Measurements from ENCODE around the gene CRBN.

CRBN gene

DNA sequence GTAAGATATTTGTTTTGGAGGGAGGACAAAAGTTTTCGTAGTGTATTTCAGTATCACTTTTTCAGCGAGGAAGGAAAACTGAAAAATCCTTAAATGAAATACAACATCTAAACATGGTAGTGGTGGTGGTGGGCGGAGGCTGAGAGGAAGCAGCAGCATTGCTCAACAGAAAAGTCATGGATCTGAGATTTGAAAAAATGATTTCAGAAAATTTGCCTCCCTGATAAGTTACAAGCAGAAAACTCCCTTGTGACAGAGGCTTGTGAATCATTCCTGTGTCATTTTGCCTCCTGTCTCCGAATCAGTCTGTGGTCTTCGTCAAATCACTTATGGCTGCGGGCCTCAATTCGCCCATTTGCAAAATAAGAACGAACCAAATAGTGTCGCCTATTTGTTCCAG is 965 bp upstream of the CRBN start:
- Mint-ChIP-seq H3K4me3 (peak overlapping the region; percentile 33 to 89 (median 77)), H3K36me3 (ENCODE audit: low read depth) (no peaks in the 10 kb centered on the region), H3K4me1 (peaks cover 33% of the 10 kb centered on the region), H3K9me3 (peaks cover 2% of the 10 kb centered on the region), H3K27me3 (ENCODE audit: low read depth) (no peaks in the 10 kb centered on the region), H3K27ac (peak overlapping the region in 1 of 3 experiments; percentile 3)
- TF ChIP-seq CTCF (IDR thresholded peaks at IDR 0.05; ENCODE audit: unreplicated experiment in 3 of 3) = no peak

DNA sequence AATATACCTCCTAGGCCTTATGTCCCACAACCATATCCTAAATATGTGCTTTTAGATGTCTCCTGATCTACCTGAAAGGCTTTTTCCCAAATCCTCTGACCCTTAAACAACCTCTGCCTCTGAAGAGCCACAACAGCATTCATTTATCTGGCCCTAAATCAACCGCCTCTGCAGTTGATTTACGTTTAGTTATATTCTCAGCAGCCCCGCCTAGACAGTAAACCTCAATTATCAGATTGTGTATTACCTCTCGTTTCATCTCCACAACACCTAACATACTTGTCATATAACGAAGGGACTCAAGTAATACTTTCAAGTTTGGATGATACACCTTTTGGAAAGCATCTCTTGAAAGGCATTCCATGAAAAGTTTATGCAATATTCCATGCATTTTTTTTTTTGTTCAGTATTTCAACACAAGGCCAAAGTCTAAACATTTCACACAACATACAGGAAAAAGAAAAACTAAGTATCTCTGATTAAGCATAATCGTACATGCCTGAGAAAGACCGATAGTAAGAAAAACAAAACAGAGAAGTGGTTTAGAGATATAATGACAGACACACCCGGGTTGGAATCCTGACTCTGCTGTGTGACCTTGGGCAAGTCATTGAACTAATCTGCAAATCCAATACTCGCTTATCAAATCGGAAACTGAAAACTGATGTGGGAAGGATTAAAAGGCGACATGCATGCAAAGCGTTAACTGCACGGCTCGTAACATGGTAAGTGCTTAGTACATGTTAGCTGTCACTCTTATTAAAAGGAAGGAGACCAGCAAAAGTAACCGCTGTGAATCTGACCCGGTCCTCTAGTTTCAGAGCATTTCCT is 778 bp downstream of the CRBN start:
- no peaks in the 10 kb centered on the region for H3K9me3 Mint-ChIP-seq
- H3K4me3 Mint-ChIP-seq = peak overlapping the region; percentile 89 to 97 (median 93)
- H3K27ac Mint-ChIP-seq = peak overlapping the region in 2 of 3 experiments; percentile 60 to 82
- no peaks in the 10 kb centered on the region for H3K27me3 Mint-ChIP-seq (ENCODE audit: low read depth)
- peaks cover 33% of the 10 kb centered on the region for H3K4me1 Mint-ChIP-seq
- TF ChIP-seq CTCF (IDR thresholded peaks at IDR 0.05; ENCODE audit: unreplicated experiment in 3 of 3) = no peak
- peaks cover 12% of the 10 kb centered on the region for H3K36me3 Mint-ChIP-seq (ENCODE audit: low read depth)

DNA sequence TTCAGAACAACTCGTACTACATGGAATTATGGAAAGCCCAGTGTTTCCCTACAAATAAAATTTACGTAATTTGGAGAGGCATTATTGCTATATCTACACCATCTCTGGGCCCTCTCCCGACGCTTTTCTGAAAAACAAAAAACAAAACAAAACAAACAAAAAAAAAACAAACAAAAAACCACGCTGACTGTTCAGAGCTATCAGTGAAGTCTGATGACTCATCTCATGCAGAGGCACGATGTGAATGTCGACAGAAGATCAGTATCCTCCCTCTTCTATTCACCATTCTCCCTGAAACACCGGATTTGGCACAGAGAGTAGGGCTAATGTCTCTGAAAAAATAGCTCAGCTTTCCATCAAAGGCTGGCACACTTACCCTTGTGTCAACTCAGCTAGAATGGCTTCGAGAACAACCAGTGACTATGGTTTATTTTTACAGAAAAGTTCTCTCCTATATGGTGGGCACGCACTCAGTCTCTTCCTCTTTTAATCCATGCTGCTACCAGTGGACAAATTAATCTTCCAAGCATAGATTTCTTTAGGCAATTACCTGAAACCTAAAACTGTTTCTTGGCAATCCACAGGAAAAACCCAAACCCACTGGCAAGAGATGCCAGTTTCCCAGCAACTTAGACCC is 1.5 kb downstream of the CRBN start:
- no peak for TF ChIP-seq CTCF (IDR thresholded peaks at IDR 0.05; ENCODE audit: unreplicated experiment in 3 of 3)
- Mint-ChIP-seq H3K27me3 (ENCODE audit: low read depth) (no peaks in the 10 kb centered on the region), H3K27ac (peak overlapping the region in 2 of 3 experiments; percentile 23 to 57), H3K4me3 (peak overlapping the region; percentile 89 to 97 (median 93)), H3K4me1 (peaks cover 33% of the 10 kb centered on the region), H3K9me3 (no peaks in the 10 kb centered on the region), H3K36me3 (ENCODE audit: low read depth) (peaks cover 19% of the 10 kb centered on the region)

DNA sequence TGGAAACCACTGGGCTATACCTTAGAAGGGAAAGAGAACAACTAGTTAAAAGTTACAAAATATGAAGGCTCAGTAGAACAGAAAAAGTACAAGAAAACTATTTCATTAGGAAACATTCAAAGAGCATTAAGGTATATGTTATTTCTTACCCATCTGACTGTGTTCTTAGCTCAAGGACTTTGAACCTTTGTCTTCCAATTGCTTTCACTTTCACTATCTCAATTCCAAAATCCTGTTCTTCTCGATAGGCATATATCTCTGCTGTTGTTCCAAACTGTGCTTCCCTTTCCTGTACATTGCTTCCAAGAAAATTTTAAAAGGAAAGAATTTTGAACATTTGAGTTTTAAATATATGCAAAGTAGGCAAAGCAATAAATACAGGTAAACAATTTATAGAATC is 6.9 kb downstream of the CRBN start:
- Mint-ChIP-seq H3K36me3 (ENCODE audit: low read depth) (peaks cover 35% of the 10 kb centered on the region), H3K27me3 (ENCODE audit: low read depth) (no peaks in the 10 kb centered on the region), H3K27ac (no peak overlapping the region), H3K4me1 (peaks cover 7% of the 10 kb centered on the region), H3K4me3 (no peak overlapping the region), H3K9me3 (no peaks in the 10 kb centered on the region)
- no peak for TF ChIP-seq CTCF (IDR thresholded peaks at IDR 0.05; ENCODE audit: unreplicated experiment in 3 of 3)

GRCh38 chr3:3170998-3171397 is 8.5 kb downstream of the CRBN start:
- peaks cover 2% of the 10 kb centered on the region for H3K4me1 Mint-ChIP-seq
- peaks cover 51% of the 10 kb centered on the region for H3K36me3 Mint-ChIP-seq (ENCODE audit: low read depth)
- H3K4me3 Mint-ChIP-seq = no peak overlapping the region
- H3K27ac Mint-ChIP-seq = no peak overlapping the region
- H3K9me3 Mint-ChIP-seq = peaks cover 8% of the 10 kb centered on the region
- no peaks in the 10 kb centered on the region for H3K27me3 Mint-ChIP-seq (ENCODE audit: low read depth)
- TF ChIP-seq CTCF (IDR thresholded peaks at IDR 0.05; ENCODE audit: unreplicated experiment in 3 of 3) = peak in 2 of 3 experiments; percentile 31 to 41
